Urinary bladder (tissue), 4 donors: ENCODE measurements around the gene HELZ. TPM values are rescaled to one million over a fixed set of nuclear protein-coding genes. Genes with fewer than 3 reads are reported as not detected.
"Not testable (repeated sequence)": the region's sequence is repeated elsewhere in the genome, so short reads cannot be mapped to it uniquely, and the experiment has no call there.

Experiments
- DNase-seq: peaks from one replicate; pipeline ENCODE4 v3.0.0-alpha.2; 2015; ENCODE audit errors: extremely low spot score
- H3K27ac ChIP-seq: one replicate; pipeline ENCODE4 v1.5.1; 2013; ENCODE audit warnings: low read depth, mild to moderate bottlenecking, moderate library complexity
- H3K36me3 ChIP-seq: one replicate; pipeline ENCODE4 v1.6.1; 2013; ENCODE audit warnings: mild to moderate bottlenecking, moderate library complexity; ENCODE audit not compliant: insufficient read depth
- H3K4me1 ChIP-seq: one replicate; pipeline ENCODE4 v1.6.1; 2013; ENCODE audit warnings: mild to moderate bottlenecking, moderate library complexity; ENCODE audit not compliant: insufficient read depth
- H3K4me3 ChIP-seq: one replicate; pipeline ENCODE4 v1.5.1; 2013; ENCODE audit warnings: low read depth, low read length
- WGBS: extraction: QIAGEN DNeasy Blood & Tissue Kit; methylation state at CpG from one replicate; pipeline ENCODE4 v1.1.7; 2013; 5-methylcytosine and 5-hydroxymethylcytosine counted together
- polyA plus RNA-seq: library from polyadenylated mRNA; stranded (reverse); fragments of 200-250 nt; gene quantifications from one replicate; pipeline ENCODE4 v1.2.3, GENCODE V29; 2013
- total RNA-seq: library from RNA; depleted of rRNA; stranded (reverse); fragments of >200 nt; gene quantifications from one replicate; pipeline ENCODE4 v1.2.3, GENCODE V29; 2014
- donor health status: healthy with polysubstance abuse.
- donor health status: healthy.

HELZ gene
- total and polyA plus RNA-seq, 2 donors: 7.8 to 129 TPM

DNA sequence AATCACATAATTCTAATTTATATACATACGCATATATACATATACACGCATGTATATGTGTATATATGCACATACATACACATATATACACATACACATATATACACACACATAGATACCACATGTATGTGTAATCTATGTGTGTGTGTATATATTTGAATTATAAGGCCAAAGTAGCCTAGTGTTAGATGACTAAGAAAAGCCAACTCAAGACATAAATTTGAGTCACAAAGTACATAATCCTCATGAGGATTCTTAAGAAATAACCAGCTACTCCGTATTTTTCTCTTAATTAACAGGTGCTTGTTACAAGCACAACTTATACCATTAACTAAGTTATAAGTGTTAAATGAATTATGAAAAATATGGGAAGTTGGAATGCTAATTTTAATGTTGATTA, 115.7 kb downstream of the HELZ start:
- DNase-seq: no peak
- Histone ChIP-seq H3K4me3 (no peak overlapping the region), H3K36me3 (peaks cover 2% of the 10 kb centered on the region), H3K27ac (no peak overlapping the region), H3K4me1 (no peaks in the 10 kb centered on the region)
- 95% methylated on average over 3 of the region's 3 CpGs for WGBS

GRCh38 chr17:67128700-67129099, 116.3 kb downstream of the HELZ start:
- no peak for DNase-seq

GRCh38 chr17:67127925-67128324, 117.1 kb downstream of the HELZ start:
- H3K4me3 ChIP-seq: no peak overlapping the region
- no peaks in the 10 kb centered on the region for H3K4me1 ChIP-seq
- 86% methylated on average over 2 of the region's 2 CpGs for WGBS
- peaks cover 3% of the 10 kb centered on the region for H3K36me3 ChIP-seq
- no peak overlapping the region for H3K27ac ChIP-seq
- no peak for DNase-seq

More at GRCh38 chr17:67128700-67129099, 116.3 kb downstream of the HELZ start:
- Histone ChIP-seq H3K4me1 (no peaks in the 10 kb centered on the region), H3K4me3 (no peak overlapping the region), H3K36me3 (peaks cover 2% of the 10 kb centered on the region), H3K27ac (no peak overlapping the region)
- WGBS: 75% methylated on average over 3 of the region's 3 CpGs

DNA sequence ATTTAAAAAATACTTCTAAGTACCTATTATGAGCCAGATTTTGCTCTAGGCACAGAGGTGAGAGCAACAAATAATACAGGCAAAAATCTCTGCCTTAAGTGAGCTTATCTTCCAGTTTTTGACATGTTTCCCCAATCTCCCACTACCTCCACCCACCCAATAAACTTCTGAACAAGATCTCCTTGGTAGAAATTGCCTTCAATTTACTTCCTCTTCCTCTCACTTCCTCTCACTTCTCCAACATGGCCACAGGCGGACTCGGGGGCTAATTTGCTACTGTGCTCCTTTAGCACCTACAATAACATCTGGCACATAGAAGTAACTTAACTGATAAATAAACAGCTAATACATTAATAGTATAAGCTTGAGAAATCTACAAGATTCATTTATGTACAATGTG, 118.0 kb downstream of the HELZ start:
- no peaks in the 10 kb centered on the region for H3K4me1 ChIP-seq
- WGBS: 24% methylated on average over 2 of the region's 2 CpGs
- H3K36me3 ChIP-seq: peaks cover 5% of the 10 kb centered on the region
- no peak for DNase-seq
- no peak overlapping the region for H3K27ac ChIP-seq
- H3K4me3 ChIP-seq: no peak overlapping the region

DNA sequence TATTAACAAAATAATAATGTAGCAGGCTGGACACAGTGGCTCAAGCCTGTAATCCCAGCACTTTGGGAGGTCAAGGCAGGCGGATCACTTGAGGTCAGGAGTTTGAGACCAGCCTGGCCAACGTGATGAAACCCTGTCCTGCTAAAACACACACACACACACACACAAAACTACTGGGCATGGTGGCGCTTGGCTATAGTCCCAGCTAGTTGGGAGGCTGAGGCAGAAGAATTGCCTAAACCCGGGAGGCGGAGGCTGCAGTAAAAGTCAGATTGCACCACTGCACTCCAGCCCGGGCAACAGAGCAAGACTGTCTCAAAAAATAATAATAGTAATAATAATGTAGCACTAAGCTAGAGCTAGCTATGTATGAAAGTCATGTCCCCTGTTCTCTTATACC, 118.5 kb downstream of the HELZ start:
- not testable (repeated sequence) for DNase-seq, H3K4me3 ChIP-seq, H3K4me1 ChIP-seq, H3K36me3 ChIP-seq, H3K27ac ChIP-seq
- WGBS: 90% methylated on average over 6 of the region's 6 CpGs

GRCh38 chr17:67125924-67126323, 119.1 kb downstream of the HELZ start:
- DNase-seq: no peak
- no peak overlapping the region for H3K4me3 ChIP-seq
- 92% methylated on average over 1 of the region's 1 CpG for WGBS
- H3K4me1 ChIP-seq: no peaks in the 10 kb centered on the region
- H3K27ac ChIP-seq: no peak overlapping the region
- H3K36me3 ChIP-seq: peaks cover 5% of the 10 kb centered on the region

- WGBS: 36% methylated on average over 1 of the region's 1 CpG
- DNase-seq: no peak
- H3K36me3 ChIP-seq: peaks cover 5% of the 10 kb centered on the region
- H3K4me1 ChIP-seq: no peaks in the 10 kb centered on the region
- no peak overlapping the region for H3K4me3 ChIP-seq
- no peak overlapping the region for H3K27ac ChIP-seq
Measured at GRCh38 chr17:67125417-67125816, 119.6 kb downstream of the HELZ start.

DNA sequence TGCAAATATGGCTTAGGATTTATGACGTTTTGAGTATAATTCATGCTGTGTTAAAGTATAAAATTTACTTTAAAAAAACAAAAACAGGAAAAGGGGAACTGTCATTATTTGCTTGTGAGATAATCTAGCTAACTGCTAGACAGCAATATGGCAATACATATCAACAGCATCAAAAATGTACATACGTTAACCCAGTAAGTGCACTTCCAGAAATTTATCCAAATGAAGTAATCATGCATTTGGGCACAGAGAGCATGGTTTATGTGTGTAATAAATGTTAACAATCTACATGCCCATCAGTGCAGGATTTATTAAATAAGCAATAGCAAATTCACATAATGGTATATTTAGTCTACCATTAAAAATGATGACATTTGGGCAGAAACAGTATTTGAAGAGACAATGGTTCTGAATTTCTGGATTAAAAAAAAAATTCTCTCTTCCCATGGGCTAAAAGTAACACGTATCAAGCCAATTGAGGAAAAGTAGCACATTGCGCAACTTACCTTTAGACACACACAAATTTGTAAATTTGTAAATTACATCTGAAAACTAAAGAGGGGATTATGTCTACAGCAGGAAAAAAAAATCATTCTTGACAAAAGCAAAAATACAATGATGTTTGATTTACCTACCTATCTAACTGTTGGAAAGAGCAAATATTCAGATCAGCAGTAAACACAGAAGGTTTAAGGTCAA, 120.4 kb downstream of the HELZ start:
- Histone ChIP-seq H3K4me1 (no peaks in the 10 kb centered on the region), H3K4me3 (no peak overlapping the region), H3K36me3 (peaks cover 5% of the 10 kb centered on the region), H3K27ac (no peak overlapping the region)
- WGBS: 88% methylated on average over 4 of the region's 4 CpGs
- no peak for DNase-seq

GRCh38 chr17:67123699-67124098, 121.3 kb downstream of the HELZ start:
- H3K36me3 ChIP-seq: peaks cover 5% of the 10 kb centered on the region
- no peak for DNase-seq

DNA sequence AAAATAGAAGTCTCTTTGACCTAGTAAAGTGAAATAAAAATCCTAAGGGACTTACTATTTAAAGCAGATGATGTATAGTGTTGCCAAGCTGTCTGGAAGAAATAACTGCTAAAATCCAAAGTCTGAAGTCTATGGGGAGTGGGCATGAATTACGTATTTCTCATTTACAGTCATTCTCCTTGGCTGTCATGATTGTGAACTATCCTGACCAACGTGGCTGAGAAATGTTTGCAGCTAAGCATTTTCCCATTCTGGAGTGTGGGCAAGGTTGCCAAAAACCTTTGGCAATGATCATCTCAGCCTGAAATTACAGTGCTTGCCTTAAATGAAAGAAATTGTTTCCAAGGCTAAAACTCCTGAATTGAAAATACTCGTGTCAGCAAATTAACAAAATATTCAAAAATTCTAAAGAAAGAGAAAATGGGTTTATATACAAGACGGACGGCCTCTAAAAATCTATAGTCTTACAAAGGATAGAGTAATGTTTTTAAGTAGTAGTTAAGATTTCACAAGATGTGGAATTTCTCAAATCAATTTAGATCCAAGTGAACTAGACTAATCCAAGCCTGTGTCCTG, 123.6 kb downstream of the HELZ start:
- DNase-seq: no peak
- WGBS: 61% methylated on average over 5 of the region's 5 CpGs
- Histone ChIP-seq H3K36me3 (peaks cover 4% of the 10 kb centered on the region), H3K27ac (no peak overlapping the region), H3K4me3 (no peak overlapping the region), H3K4me1 (no peaks in the 10 kb centered on the region)

More at GRCh38 chr17:67123699-67124098, 121.3 kb downstream of the HELZ start:
- Histone ChIP-seq H3K4me3 (no peak overlapping the region), H3K27ac (no peak overlapping the region), H3K4me1 (no peaks in the 10 kb centered on the region)

DNA sequence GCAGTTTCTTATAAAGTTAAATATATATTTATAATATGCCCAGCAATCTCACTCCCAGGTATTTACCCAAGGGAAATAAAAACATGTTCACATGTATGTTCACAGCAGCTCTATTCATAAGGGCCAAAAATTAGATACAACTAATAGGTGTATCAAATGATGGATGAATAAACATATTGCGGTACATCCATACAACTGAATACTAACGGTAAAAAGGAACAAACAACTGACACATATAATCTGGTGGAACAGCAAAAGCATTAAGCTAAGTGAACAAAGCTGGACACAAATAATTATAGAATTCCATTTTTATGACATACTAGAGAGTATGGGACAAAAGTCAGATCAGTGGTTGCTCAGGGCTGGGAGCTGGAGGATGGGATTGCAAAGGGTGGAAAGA, 125.9 kb downstream of the HELZ start:
- Histone ChIP-seq H3K4me1 (no peaks in the 10 kb centered on the region), H3K27ac (no peak overlapping the region), H3K36me3 (peaks cover 4% of the 10 kb centered on the region), H3K4me3 (no peak overlapping the region)
- DNase-seq: no peak
- WGBS: 97% methylated on average over 2 of the region's 2 CpGs

DNA sequence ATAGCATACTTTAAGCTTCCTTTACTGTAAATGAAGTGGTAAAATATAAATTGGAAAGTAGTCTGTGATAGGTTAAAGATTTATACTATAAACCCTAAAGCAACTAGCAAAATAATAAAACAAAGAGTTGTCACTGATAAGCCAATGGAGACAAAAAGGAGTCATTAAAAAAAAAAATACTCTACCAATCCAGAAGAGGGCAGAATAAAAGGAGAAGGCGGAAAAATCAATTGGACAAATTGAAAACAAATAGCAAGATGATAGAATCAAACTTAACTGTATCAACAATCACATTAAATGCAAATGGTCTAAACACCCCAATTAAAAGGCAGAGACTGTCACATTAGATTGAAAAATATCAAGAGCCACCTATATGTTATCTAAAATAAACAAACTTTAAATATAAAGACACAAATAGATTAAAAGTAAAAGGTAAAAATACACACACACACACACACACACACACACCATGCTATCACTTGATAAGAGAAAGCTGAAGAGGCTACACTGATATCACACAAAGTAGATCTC, 128.9 kb downstream of the HELZ start:
- no peak overlapping the region for H3K27ac ChIP-seq
- no peak overlapping the region for H3K4me3 ChIP-seq
- DNase-seq: no peak
- peaks cover 3% of the 10 kb centered on the region for H3K36me3 ChIP-seq
- 100% methylated on average over 1 of the region's 1 CpG for WGBS
- no peaks in the 10 kb centered on the region for H3K4me1 ChIP-seq

GRCh38 chr17:67115401-67115800, 129.6 kb downstream of the HELZ start:
- DNase-seq: no peak
- no peak overlapping the region for H3K4me3 ChIP-seq
- peaks cover 3% of the 10 kb centered on the region for H3K36me3 ChIP-seq
- no peak overlapping the region for H3K27ac ChIP-seq
- no peaks in the 10 kb centered on the region for H3K4me1 ChIP-seq
- WGBS: 62% methylated on average over 1 of the region's 1 CpG

- no peak for DNase-seq
- 92% methylated on average over 5 of the region's 5 CpGs for WGBS
- peaks cover 4% of the 10 kb centered on the region for H3K36me3 ChIP-seq
Measured at GRCh38 chr17:67113486-67113885, 131.5 kb downstream of the HELZ start.

More at GRCh38 chr17:67113486-67113885, 131.5 kb downstream of the HELZ start:
- no peak overlapping the region for H3K4me3 ChIP-seq
- H3K27ac ChIP-seq: no peak overlapping the region
- H3K4me1 ChIP-seq: no peaks in the 10 kb centered on the region
